WTC11 (cell line): ENCODE measurements around the gene STRAP. TPM values are rescaled to one million over a fixed set of nuclear protein-coding genes. Genes with fewer than 3 reads are reported as not detected.

Experiments
- ATAC-seq: fragments of 200-7000 bp; cut with Tn5 transposase; 2 replicates; pipeline ENCODE4 v1.10.0; 2021; ENCODE audit warnings: mild to moderate bottlenecking, moderate library complexity
- CTCF ChIA-PET: fragments of 300-600 bp; sonication (Branson Sonifier 250); formaldehyde crosslinking; loops from one replicate; lab custom pipeline; 2021; ENCODE audit warnings: antibody characterized with exemption; lab: Charles Lee
- POLR2A ChIA-PET: fragments of 350-600 bp; sonication (Branson Sonifier 250); formaldehyde crosslinking; loops from one replicate; lab custom pipeline; 2021; ENCODE audit warnings: antibody characterized with exemption; lab: Charles Lee
- DNase-seq: peaks from one replicate; pipeline ENCODE4 v3.0.0; 2021; ENCODE audit warnings: low spot score
- H3K27ac Mint-ChIP-seq: 2 replicates; pipeline ENCODE4 v1.8.0; 2021; ENCODE audit warnings: mixed read lengths
- H3K27me3 Mint-ChIP-seq: 2 replicates; pipeline ENCODE4 v1.8.0; 2021; ENCODE audit warnings: low read depth, mild to moderate bottlenecking, moderate library complexity, mixed read lengths
- H3K36me3 Mint-ChIP-seq: 2 replicates; pipeline ENCODE4 v1.8.0; 2021; ENCODE audit warnings: mixed read lengths
- H3K4me1 Mint-ChIP-seq: 2 replicates; pipeline ENCODE4 v1.8.0; 2022; ENCODE audit warnings: mixed read lengths
- H3K4me3 Mint-ChIP-seq: 2 replicates; pipeline ENCODE4 v1.8.0; 2021; ENCODE audit warnings: mild to moderate bottlenecking, moderate library complexity, mixed read lengths
- H3K9me3 Mint-ChIP-seq: 2 replicates; pipeline ENCODE4 v1.8.0; 2021; ENCODE audit warnings: mixed read lengths
- CREB1 ChIP-seq: sonication (generic); formaldehyde crosslinking; IDR thresholded peaks from 2 replicates; pipeline ENCODE4 v1.8.0; 2023; ENCODE audit warnings: mild to moderate bottlenecking, missing genetic modification reagents
- ELF4 ChIP-seq: sonication (generic); formaldehyde crosslinking; IDR thresholded peaks from 2 replicates; pipeline ENCODE4 v1.8.1; 2022; ENCODE audit warnings: low read depth, mild to moderate bottlenecking, moderate library complexity, missing genetic modification reagents
- FOXP1 ChIP-seq: sonication (generic); formaldehyde crosslinking; IDR thresholded peaks from 2 replicates; pipeline ENCODE4 v1.8.0; 2022; ENCODE audit warnings: missing genetic modification reagents, mild to moderate bottlenecking, moderate library complexity, borderline replicate concordance
- HMGA2 ChIP-seq: fragments of 250-450 bp; sonication (Bioruptor Pico); IDR thresholded peaks from 2 replicates; pipeline ENCODE4 v1.4.0; 2021; ENCODE audit warnings: mild to moderate bottlenecking, moderate library complexity
- IRF2 ChIP-seq: sonication (generic); formaldehyde crosslinking; IDR thresholded peaks from 2 replicates; pipeline ENCODE4 v1.8.0; 2022; ENCODE audit warnings: low read depth, missing genetic modification reagents, borderline replicate concordance
- JAZF1 ChIP-seq: fragments of 250-450 bp; sonication (Bioruptor Pico); IDR thresholded peaks from 2 replicates; pipeline ENCODE4 v1.9.0; 2021; ENCODE audit warnings: moderate library complexity, mild to moderate bottlenecking, inconsistent platforms
- NR1H2 ChIP-seq: sonication (generic); formaldehyde crosslinking; IDR thresholded peaks from 2 replicates; pipeline ENCODE4 v1.9.0; 2021; ENCODE audit warnings: mild to moderate bottlenecking, moderate library complexity, missing genetic modification reagents
- OVOL2 ChIP-seq: fragments of 250-450 bp; sonication (Bioruptor Pico); IDR thresholded peaks from 2 replicates; pipeline ENCODE4 v1.9.0; 2021; ENCODE audit warnings: mild to moderate bottlenecking, borderline replicate concordance
- SP1 ChIP-seq: sonication (generic); formaldehyde crosslinking; conservative IDR thresholded peaks from 2 replicates; pipeline ENCODE4 v1.8.1; 2022; ENCODE audit warnings: missing genetic modification reagents
- ZNF219 ChIP-seq: sonication (generic); formaldehyde crosslinking; IDR thresholded peaks from 2 replicates; pipeline ENCODE4 v1.8.0; 2023; ENCODE audit warnings: missing genetic modification reagents, mild to moderate bottlenecking, borderline replicate concordance
- total RNA-seq: library from RNA; stranded (reverse); gene quantifications from 3 replicates; pipeline ENCODE4 v1.2.3, GENCODE V29; 2021
- TF ChIP-seq, protein P1 (sequence below): fragments of 250-450 bp; sonication (Bioruptor Pico); IDR thresholded peaks from 2 replicates; pipeline ENCODE4 v1.9.0; 2021; ENCODE audit warnings: mild to moderate bottlenecking, borderline replicate concordance
- TF ChIP-seq, protein P2 (sequence below): sonication (generic); formaldehyde crosslinking; IDR thresholded peaks from 2 replicates; pipeline ENCODE4 v1.8.0; 2022; ENCODE audit warnings: missing genetic modification reagents
- TF ChIP-seq, protein P3 (sequence below): sonication (generic); formaldehyde crosslinking; IDR thresholded peaks from 2 replicates; pipeline ENCODE4 v1.8.1; 2022; ENCODE audit warnings: mild to moderate bottlenecking, missing genetic modification reagents, moderate library complexity, borderline replicate concordance
- TF ChIP-seq, protein P4 (sequence below): sonication (generic); formaldehyde crosslinking; IDR thresholded peaks from 2 replicates; pipeline ENCODE4 v1.8.1; 2022; ENCODE audit warnings: low read depth, missing genetic modification reagents, borderline replicate concordance
- TF ChIP-seq, protein P5 (sequence below): sonication (generic); formaldehyde crosslinking; IDR thresholded peaks from 2 replicates; pipeline ENCODE4 v1.8.1; 2023; ENCODE audit warnings: mild to moderate bottlenecking, missing genetic modification reagents, borderline replicate concordance
- TF ChIP-seq, protein P6 (sequence below): fragments of 250-450 bp; sonication (Bioruptor Pico); conservative IDR thresholded peaks from 2 replicates; pipeline ENCODE4 v1.9.0; 2021; ENCODE audit warnings: mild to moderate bottlenecking
- TF ChIP-seq, protein P7 (sequence below): sonication (generic); formaldehyde crosslinking; IDR thresholded peaks from 2 replicates; pipeline ENCODE4 v1.8.0; 2022; ENCODE audit warnings: mild to moderate bottlenecking, missing genetic modification reagents

The STRAP gene
- total RNA-seq, 1 experiment from 2014 or later: 221 TPM

DNA sequence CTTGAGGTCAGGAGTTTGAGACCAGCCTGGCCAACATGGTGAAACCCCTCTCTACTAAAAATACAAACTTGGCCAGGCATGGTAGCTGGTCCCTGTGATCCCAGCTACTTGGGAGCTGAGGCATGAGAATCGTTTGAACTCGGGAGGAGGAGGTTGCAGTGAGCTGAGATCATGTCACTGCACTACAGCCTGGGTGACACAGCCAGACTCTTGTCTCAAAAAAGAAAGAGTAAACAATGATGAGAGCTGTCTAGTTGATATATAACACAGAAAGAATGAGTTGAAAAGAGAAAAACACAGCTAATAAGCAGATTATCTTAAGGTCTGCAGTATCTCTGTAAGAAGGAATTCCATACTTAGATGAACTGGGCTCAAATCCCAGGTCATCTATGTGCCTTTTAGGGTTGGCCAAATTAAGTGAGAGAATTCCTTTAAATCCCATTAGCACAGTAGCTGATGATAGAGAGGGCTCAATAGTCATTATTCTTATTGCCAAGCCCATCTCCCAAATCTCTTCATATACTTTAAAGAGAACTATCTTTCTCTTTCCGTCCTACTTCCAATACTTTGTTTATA is 31.1 kb upstream of the STRAP start:
- no peaks in the 10 kb centered on the region for H3K36me3 Mint-ChIP-seq

DNA sequence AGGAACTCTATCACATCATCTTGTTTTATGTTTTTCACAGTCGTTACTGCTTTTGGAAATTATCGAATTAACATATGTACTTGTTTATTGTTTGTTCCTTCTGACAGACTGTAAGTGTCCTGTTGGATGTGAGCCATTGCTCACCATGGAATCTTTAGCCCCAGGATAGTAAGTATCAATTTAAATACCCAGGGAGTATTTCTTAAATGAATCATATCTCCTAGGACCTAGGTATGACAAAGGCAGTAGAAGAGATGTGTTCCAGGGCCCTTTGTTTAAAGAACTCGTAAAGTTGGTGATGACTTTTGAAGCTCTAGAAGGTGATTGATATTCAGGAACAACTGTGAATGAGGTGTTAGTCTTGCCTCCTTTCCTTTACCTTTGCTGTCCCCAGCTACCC is 30.3 kb upstream of the STRAP start:
- no peak for ATAC-seq
- POLR2A ChIA-PET: no interaction called here
- Mint-ChIP-seq H3K27ac (no peak overlapping the region), H3K36me3 (no peaks in the 10 kb centered on the region), H3K27me3 (no peaks in the 10 kb centered on the region), H3K4me1 (no peaks in the 10 kb centered on the region), H3K4me3 (no peak overlapping the region), H3K9me3 (no peaks in the 10 kb centered on the region)
- CTCF ChIA-PET: no interaction called here
- DNase-seq: no peak
- TF ChIP-seq, protein P1, sequence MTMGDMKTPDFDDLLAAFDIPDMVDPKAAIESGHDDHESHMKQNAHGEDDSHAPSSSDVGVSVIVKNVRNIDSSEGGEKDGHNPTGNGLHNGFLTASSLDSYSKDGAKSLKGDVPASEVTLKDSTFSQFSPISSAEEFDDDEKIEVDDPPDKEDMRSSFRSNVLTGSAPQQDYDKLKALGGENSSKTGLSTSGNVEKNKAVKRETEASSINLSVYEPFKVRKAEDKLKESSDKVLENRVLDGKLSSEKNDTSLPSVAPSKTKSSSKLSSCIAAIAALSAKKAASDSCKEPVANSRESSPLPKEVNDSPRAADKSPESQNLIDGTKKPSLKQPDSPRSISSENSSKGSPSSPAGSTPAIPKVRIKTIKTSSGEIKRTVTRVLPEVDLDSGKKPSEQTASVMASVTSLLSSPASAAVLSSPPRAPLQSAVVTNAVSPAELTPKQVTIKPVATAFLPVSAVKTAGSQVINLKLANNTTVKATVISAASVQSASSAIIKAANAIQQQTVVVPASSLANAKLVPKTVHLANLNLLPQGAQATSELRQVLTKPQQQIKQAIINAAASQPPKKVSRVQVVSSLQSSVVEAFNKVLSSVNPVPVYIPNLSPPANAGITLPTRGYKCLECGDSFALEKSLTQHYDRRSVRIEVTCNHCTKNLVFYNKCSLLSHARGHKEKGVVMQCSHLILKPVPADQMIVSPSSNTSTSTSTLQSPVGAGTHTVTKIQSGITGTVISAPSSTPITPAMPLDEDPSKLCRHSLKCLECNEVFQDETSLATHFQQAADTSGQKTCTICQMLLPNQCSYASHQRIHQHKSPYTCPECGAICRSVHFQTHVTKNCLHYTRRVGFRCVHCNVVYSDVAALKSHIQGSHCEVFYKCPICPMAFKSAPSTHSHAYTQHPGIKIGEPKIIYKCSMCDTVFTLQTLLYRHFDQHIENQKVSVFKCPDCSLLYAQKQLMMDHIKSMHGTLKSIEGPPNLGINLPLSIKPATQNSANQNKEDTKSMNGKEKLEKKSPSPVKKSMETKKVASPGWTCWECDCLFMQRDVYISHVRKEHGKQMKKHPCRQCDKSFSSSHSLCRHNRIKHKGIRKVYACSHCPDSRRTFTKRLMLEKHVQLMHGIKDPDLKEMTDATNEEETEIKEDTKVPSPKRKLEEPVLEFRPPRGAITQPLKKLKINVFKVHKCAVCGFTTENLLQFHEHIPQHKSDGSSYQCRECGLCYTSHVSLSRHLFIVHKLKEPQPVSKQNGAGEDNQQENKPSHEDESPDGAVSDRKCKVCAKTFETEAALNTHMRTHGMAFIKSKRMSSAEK: no peak
- TF ChIP-seq, protein P2, sequence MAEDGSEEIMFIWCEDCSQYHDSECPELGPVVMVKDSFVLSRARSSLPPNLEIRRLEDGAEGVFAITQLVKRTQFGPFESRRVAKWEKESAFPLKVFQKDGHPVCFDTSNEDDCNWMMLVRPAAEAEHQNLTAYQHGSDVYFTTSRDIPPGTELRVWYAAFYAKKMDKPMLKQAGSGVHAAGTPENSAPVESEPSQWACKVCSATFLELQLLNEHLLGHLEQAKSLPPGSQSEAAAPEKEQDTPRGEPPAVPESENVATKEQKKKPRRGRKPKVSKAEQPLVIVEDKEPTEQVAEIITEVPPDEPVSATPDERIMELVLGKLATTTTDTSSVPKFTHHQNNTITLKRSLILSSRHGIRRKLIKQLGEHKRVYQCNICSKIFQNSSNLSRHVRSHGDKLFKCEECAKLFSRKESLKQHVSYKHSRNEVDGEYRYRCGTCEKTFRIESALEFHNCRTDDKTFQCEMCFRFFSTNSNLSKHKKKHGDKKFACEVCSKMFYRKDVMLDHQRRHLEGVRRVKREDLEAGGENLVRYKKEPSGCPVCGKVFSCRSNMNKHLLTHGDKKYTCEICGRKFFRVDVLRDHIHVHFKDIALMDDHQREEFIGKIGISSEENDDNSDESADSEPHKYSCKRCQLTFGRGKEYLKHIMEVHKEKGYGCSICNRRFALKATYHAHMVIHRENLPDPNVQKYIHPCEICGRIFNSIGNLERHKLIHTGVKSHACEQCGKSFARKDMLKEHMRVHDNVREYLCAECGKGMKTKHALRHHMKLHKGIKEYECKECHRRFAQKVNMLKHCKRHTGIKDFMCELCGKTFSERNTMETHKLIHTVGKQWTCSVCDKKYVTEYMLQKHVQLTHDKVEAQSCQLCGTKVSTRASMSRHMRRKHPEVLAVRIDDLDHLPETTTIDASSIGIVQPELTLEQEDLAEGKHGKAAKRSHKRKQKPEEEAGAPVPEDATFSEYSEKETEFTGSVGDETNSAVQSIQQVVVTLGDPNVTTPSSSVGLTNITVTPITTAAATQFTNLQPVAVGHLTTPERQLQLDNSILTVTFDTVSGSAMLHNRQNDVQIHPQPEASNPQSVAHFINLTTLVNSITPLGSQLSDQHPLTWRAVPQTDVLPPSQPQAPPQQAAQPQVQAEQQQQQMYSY: no peak
- no peak for TF ChIP-seq CREB1 (CRISPR knock-in tag)
- TF ChIP-seq, protein P3, sequence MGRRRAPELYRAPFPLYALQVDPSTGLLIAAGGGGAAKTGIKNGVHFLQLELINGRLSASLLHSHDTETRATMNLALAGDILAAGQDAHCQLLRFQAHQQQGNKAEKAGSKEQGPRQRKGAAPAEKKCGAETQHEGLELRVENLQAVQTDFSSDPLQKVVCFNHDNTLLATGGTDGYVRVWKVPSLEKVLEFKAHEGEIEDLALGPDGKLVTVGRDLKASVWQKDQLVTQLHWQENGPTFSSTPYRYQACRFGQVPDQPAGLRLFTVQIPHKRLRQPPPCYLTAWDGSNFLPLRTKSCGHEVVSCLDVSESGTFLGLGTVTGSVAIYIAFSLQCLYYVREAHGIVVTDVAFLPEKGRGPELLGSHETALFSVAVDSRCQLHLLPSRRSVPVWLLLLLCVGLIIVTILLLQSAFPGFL (CRISPR knock-in tag): no peak
- no peak for TF ChIP-seq ELF4
- TF ChIP-seq, protein P4, sequence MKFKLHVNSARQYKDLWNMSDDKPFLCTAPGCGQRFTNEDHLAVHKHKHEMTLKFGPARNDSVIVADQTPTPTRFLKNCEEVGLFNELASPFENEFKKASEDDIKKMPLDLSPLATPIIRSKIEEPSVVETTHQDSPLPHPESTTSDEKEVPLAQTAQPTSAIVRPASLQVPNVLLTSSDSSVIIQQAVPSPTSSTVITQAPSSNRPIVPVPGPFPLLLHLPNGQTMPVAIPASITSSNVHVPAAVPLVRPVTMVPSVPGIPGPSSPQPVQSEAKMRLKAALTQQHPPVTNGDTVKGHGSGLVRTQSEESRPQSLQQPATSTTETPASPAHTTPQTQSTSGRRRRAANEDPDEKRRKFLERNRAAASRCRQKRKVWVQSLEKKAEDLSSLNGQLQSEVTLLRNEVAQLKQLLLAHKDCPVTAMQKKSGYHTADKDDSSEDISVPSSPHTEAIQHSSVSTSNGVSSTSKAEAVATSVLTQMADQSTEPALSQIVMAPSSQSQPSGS (CRISPR knock-in tag): no peak
- TF ChIP-seq NR1H2 (CRISPR knock-in tag): no peak
- no peak for TF ChIP-seq ZNF219
- TF ChIP-seq, protein P5, sequence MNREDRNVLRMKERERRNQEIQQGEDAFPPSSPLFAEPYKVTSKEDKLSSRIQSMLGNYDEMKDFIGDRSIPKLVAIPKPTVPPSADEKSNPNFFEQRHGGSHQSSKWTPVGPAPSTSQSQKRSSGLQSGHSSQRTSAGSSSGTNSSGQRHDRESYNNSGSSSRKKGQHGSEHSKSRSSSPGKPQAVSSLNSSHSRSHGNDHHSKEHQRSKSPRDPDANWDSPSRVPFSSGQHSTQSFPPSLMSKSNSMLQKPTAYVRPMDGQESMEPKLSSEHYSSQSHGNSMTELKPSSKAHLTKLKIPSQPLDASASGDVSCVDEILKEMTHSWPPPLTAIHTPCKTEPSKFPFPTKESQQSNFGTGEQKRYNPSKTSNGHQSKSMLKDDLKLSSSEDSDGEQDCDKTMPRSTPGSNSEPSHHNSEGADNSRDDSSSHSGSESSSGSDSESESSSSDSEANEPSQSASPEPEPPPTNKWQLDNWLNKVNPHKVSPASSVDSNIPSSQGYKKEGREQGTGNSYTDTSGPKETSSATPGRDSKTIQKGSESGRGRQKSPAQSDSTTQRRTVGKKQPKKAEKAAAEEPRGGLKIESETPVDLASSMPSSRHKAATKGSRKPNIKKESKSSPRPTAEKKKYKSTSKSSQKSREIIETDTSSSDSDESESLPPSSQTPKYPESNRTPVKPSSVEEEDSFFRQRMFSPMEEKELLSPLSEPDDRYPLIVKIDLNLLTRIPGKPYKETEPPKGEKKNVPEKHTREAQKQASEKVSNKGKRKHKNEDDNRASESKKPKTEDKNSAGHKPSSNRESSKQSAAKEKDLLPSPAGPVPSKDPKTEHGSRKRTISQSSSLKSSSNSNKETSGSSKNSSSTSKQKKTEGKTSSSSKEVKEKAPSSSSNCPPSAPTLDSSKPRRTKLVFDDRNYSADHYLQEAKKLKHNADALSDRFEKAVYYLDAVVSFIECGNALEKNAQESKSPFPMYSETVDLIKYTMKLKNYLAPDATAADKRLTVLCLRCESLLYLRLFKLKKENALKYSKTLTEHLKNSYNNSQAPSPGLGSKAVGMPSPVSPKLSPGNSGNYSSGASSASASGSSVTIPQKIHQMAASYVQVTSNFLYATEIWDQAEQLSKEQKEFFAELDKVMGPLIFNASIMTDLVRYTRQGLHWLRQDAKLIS (CRISPR knock-in tag): no peak
- TF ChIP-seq SP1 (CRISPR knock-in tag): no peak

More for the DNA sequence above, 31.1 kb upstream of the STRAP start:
- no peaks in the 10 kb centered on the region for H3K4me1 Mint-ChIP-seq
- ATAC-seq: no peak
- no peak for DNase-seq
- ChIA-PET CTCF (interaction anchor here (1.0 to 1.5 kb wide), 2 partner anchors 266 to 319 kb away, joined by 5 to 6 read pairs; no protein-coding TSS in a partner anchor), POLR2A (no interaction called here)
- H3K4me3 Mint-ChIP-seq: no peak overlapping the region
- no peak overlapping the region; the same call in 1 of the 2 replicates for H3K27ac Mint-ChIP-seq
- TF ChIP-seq JAZF1 (CRISPR knock-in tag): no peak
- no peak for TF ChIP-seq OVOL2
- TF ChIP-seq HMGA2 (CRISPR knock-in tag): no peak
- no peak for TF ChIP-seq IRF2 (CRISPR knock-in tag)
- TF ChIP-seq, protein P6, sequence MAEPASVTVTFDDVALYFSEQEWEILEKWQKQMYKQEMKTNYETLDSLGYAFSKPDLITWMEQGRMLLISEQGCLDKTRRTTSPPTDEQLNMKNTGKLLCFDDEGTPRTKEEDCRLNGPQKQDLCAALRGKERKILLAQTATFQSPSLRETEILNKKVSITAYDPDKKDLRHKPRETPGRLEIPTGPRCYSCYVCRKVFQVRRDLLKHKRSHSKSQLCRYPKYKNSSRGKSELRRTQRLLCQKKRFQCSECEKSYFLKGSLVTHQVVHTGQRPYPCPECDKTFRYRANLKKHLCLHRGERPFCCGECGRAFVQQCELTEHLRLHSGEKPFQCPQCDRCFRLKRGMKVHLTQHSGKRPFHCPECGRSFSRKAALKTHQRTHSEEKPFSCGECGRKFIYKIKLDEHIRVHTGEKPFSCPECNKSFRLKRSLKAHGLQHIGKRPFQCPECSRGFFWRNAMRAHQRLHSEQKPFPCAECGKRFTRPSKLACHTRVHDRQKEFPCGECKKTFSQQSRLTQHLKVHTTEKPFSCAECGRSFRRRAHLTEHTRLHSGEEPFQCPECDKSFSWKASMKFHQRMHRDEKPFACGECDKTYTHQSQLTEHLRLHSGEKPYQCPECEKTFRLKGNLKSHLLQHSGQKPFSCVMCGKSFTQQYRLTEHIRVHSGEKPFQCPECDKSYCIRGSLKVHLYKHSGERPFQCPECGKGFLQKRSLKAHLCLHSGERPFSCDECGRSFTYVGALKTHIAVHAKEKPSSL: no peak
- TF ChIP-seq FOXP1: no peak
- TF ChIP-seq ZNF219: no peak
- TF ChIP-seq, protein P7, sequence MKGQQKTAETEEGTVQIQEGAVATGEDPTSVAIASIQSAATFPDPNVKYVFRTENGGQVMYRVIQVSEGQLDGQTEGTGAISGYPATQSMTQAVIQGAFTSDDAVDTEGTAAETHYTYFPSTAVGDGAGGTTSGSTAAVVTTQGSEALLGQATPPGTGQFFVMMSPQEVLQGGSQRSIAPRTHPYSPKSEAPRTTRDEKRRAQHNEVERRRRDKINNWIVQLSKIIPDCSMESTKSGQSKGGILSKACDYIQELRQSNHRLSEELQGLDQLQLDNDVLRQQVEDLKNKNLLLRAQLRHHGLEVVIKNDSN (CRISPR knock-in tag): no peak
- no peaks in the 10 kb centered on the region for H3K9me3 Mint-ChIP-seq
- no peaks in the 10 kb centered on the region for H3K27me3 Mint-ChIP-seq
